A172 (cell line): ENCODE measurements around the gene KIR3DL1. TPM values are rescaled to one million over a fixed set of nuclear protein-coding genes. Genes with fewer than 3 reads are reported as not detected.

Experiments
- total RNA-seq: library from RNA; depleted of rRNA; stranded (reverse); fragments of >200 nt; shearing (Covaris generic); gene quantifications from 2 replicates; pipeline ENCODE4 v1.2.3, GENCODE V29; 2014; rRNA removed

KIR3DL1 gene
- total RNA-seq, 1 experiment from 2014 or later = not detected

Other genes with a start within 250 kb of the KIR3DL1 start
- not detected in 2 replicates for gene LILRA2, start 242.7 kb upstream of the KIR3DL1 start, total RNA-seq
- gene LILRA1, start 222.8 kb upstream of the KIR3DL1 start, total RNA-seq = not detected in 2 replicates
- not detected in 2 replicates for gene LILRB1, start 186.0 kb upstream of the KIR3DL1 start, total RNA-seq
- gene LILRB4, start 153.5 kb upstream of the KIR3DL1 start, total RNA-seq = not detected in 2 replicates
- not detected in 2 replicates for gene KIR3DL3, start 92.0 kb upstream of the KIR3DL1 start, total RNA-seq
- not detected in 2 replicates for gene KIR2DL3, start 78.0 kb upstream of the KIR3DL1 start, total RNA-seq
- not detected in 2 replicates for gene KIR2DL1, start 46.7 kb upstream of the KIR3DL1 start, total RNA-seq
- not detected in 2 replicates for gene KIR2DL4, start 12.9 kb upstream of the KIR3DL1 start, total RNA-seq
- gene KIR2DS4, start 16.2 kb downstream of the KIR3DL1 start, total RNA-seq = not detected in 2 replicates
- not detected in 2 replicates for gene KIR3DL2, start 34.0 kb downstream of the KIR3DL1 start, total RNA-seq
- gene FCAR, start 57.8 kb downstream of the KIR3DL1 start, total RNA-seq = not detected in 2 replicates
- not detected in 2 replicates for gene NCR1, start 89.7 kb downstream of the KIR3DL1 start, total RNA-seq
- not detected in 2 replicates for gene NLRP7, start 131.1 kb downstream of the KIR3DL1 start, total RNA-seq
- not detected in 2 replicates for gene NLRP2, start 149.9 kb downstream of the KIR3DL1 start, total RNA-seq
- gene GP6, start 221.8 kb downstream of the KIR3DL1 start, total RNA-seq = 0.07 and 0.48 TPM in 2 replicates
- gene RDH13, start 246.7 kb downstream of the KIR3DL1 start, total RNA-seq = 10.0 and 11.2 TPM in 2 replicates